Stimulated activated CD8-positive, alpha-beta memory T cell treated with anti-CD3 and anti-CD28 coated beads, Interleukin-15, amount 100 ng/mL, for 1 hour (primary cell): ENCODE results near the gene TMEM187.

Experiments used
- DNase-seq: peaks from one replicate; pipeline ENCODE4 v3.0.0-alpha.2; 2020; ENCODE audit warnings: low read depth

Gene TMEM187

GRCh38 chrX:153934762-153935325 lies 37.7 kb upstream of the TMEM187 start, which contains the start of gene NAA10:
Gene NAA10 (minus strand): TSS chrX:153935037. CDS start chrX:153934904, 133 bp downstream.
- no peak for DNase-seq

GRCh38 chrX:153935326-153935851 lies 37.2 kb upstream of the TMEM187 start:
- no peak for DNase-seq

- DNase-seq = no peak
Measured at GRCh38 chrX:153937056-153937455, 35.5 kb upstream of the TMEM187 start.

GRCh38 chrX:153938226-153938786 lies 34.2 kb upstream of the TMEM187 start:
- no peak for DNase-seq

- no peak for DNase-seq
Measured at GRCh38 chrX:153939573-153939972, 33.0 kb upstream of the TMEM187 start.

- DNase-seq = no peak
Measured at GRCh38 chrX:153941336-153942252, 31.0 kb upstream of the TMEM187 start.

- DNase-seq = no peak
Measured at GRCh38 chrX:153944140-153944799, 28.3 kb upstream of the TMEM187 start, which contains the start of gene RENBP. Gene RENBP (minus strand): TSS chrX:153944643. CDS start chrX:153944610, 33 bp downstream.

- DNase-seq = no peak
Measured at GRCh38 chrX:153944800-153945150, 27.8 kb upstream of the TMEM187 start.

- DNase-seq = no peak
Measured at GRCh38 chrX:153945956-153946943, 26.3 kb upstream of the TMEM187 start.

GRCh38 chrX:153947009-153947769 lies 25.4 kb upstream of the TMEM187 start:
- DNase-seq = peak; percentile 44

GRCh38 chrX:153948002-153948466 lies 24.5 kb upstream of the TMEM187 start:
- DNase-seq = no peak

GRCh38 chrX:153948847-153949805 lies 23.4 kb upstream of the TMEM187 start:
- no peak for DNase-seq

- no peak for DNase-seq
Measured at GRCh38 chrX:153950127-153950526, 22.4 kb upstream of the TMEM187 start.

GRCh38 chrX:153951683-153952372 lies 20.7 kb upstream of the TMEM187 start:
- no peak for DNase-seq

GRCh38 chrX:153952373-153953026 lies 20.1 kb upstream of the TMEM187 start:
- no peak for DNase-seq

- peak; percentile 54 for DNase-seq
Measured at GRCh38 chrX:153953342-153953830, 19.2 kb upstream of the TMEM187 start.

GRCh38 chrX:153953892-153954557 lies 18.5 kb upstream of the TMEM187 start:
- no peak for DNase-seq
